IMR-90 (cell line): ENCODE data around the gene SNAP91. TPM values are rescaled to one million over a fixed set of nuclear protein-coding genes. Genes with fewer than 3 reads are reported as not detected.

Source experiments
- ATAC-seq: fragments of 200-7000 bp; cut with Tn5 transposase; 2 replicates; pipeline ENCODE4 v1.9.1; 2020; ENCODE audit warnings: low read depth, mild to moderate bottlenecking, moderate library complexity
- BruUV-seq: library from RNA; stranded (reverse); fragments of 400-500 nt; replicated peaks from 2 replicates; lab custom pipeline; 2021; lab: Mats Ljungman, UMichigan
- CTCF ChIA-PET: fragments of 300-600 bp; formaldehyde crosslinking; extraction: SDS; loops from one replicate; lab custom pipeline; 2021; ENCODE audit warnings: antibody characterized with exemption; lab: Yijun Ruan, JAX
- POLR2A ChIA-PET: fragments of 300-600 bp; sonication (Branson Sonifier 250); formaldehyde crosslinking; loops from one replicate; lab custom pipeline; 2022; ENCODE audit warnings: antibody characterized with exemption; ENCODE audit not compliant: unreplicated experiment; lab: Charles Lee
- DNase-seq: peaks from one replicate; pipeline ENCODE4 v3.0.0; 2013
- H2AFZ ChIP-seq: replicated peaks from 2 replicates; pipeline ENCODE3; 2013; ENCODE audit warnings: low read length, mild to moderate bottlenecking; ENCODE audit not compliant: poor library complexity
- H2AK5ac ChIP-seq: 2 replicates; pipeline ENCODE4 v1.6.1; 2013; ENCODE audit warnings: low read depth, low read length, inconsistent platforms
- H2AK9ac ChIP-seq: replicated peaks from 2 replicates; pipeline ENCODE3; 2013; ENCODE audit warnings: mild to moderate bottlenecking, low read depth, low read length, moderate library complexity; ENCODE audit not compliant: poor library complexity
- H2BK120ac ChIP-seq: 2 replicates; pipeline ENCODE4 v1.6.1; 2013; ENCODE audit warnings: low read depth, low read length, inconsistent platforms
- H2BK15ac ChIP-seq: 3 replicates; pipeline ENCODE4 v1.6.1; 2013; ENCODE audit warnings: low read depth, low read length, inconsistent platforms
- H2BK20ac ChIP-seq: 2 replicates; pipeline ENCODE4 v1.6.1; 2013; ENCODE audit warnings: low read depth, mild to moderate bottlenecking, inconsistent platforms, low read length, moderate library complexity
- H2BK5ac ChIP-seq: 2 replicates; pipeline ENCODE4 v1.6.1; 2013; ENCODE audit warnings: mild to moderate bottlenecking, low read depth, low read length, inconsistent platforms; ENCODE audit not compliant: poor library complexity, severe bottlenecking
- H3K14ac ChIP-seq: replicated peaks from 2 replicates; pipeline ENCODE4 v1.6.1; 2013; ENCODE audit warnings: low read depth, low read length, inconsistent platforms
- H3K18ac ChIP-seq: 2 replicates; pipeline ENCODE4 v1.6.1; 2013; ENCODE audit warnings: low read depth, low read length, control low read depth
- H3K23ac ChIP-seq: 2 replicates; pipeline ENCODE4 v1.6.1; 2013; ENCODE audit warnings: low read depth, low read length, inconsistent platforms
- H3K27ac ChIP-seq: 2 replicates; pipeline ENCODE4 v1.5.1; 2013; ENCODE audit warnings: mild to moderate bottlenecking, control low read depth, low read length; ENCODE audit not compliant: insufficient read depth
- H3K27me3 ChIP-seq: 2 replicates; pipeline ENCODE4 v1.6.1; 2013; ENCODE audit warnings: low read length; ENCODE audit not compliant: control insufficient read depth, insufficient read depth
- H3K36me3 ChIP-seq: 2 replicates; pipeline ENCODE4 v1.6.1; 2013; ENCODE audit warnings: low read length, mixed read lengths; ENCODE audit not compliant: control insufficient read depth, insufficient read depth
- H3K4ac ChIP-seq: 2 replicates; pipeline ENCODE4 v1.6.1; 2013; ENCODE audit warnings: low read depth, low read length, inconsistent platforms
- H3K4me1 ChIP-seq: 2 replicates; pipeline ENCODE4 v1.6.1; 2013; ENCODE audit warnings: low read length, mixed read lengths; ENCODE audit not compliant: control insufficient read depth, insufficient read depth
- H3K4me2 ChIP-seq: 2 replicates; pipeline ENCODE4 v1.6.1; 2013; ENCODE audit warnings: low read depth, mild to moderate bottlenecking, control low read depth, low read length, moderate library complexity
- H3K4me3 ChIP-seq: 2 replicates; pipeline ENCODE4 v1.5.1; 2013; ENCODE audit warnings: low read depth, mild to moderate bottlenecking, control low read depth, low read length, moderate library complexity; ENCODE audit not compliant: insufficient read depth
- H3K56ac ChIP-seq: 2 replicates; pipeline ENCODE4 v1.6.1; 2013; ENCODE audit warnings: low read length, inconsistent platforms; ENCODE audit not compliant: insufficient read depth; ENCODE audit errors: extremely low read depth
- H3K79me1 ChIP-seq, 2 experiments: 2 replicates each; pipeline ENCODE4 v1.6.1; 2013; ENCODE audit warnings: low read length in 2 of 2, inconsistent platforms in 1 of 2, low read depth in 1 of 2
- H3K9ac ChIP-seq: 2 replicates; pipeline ENCODE4 v1.6.1; 2013; ENCODE audit warnings: low read depth, low read length, control low read depth
- H3K9me1 ChIP-seq: 2 replicates; pipeline ENCODE4 v1.6.1; 2013; ENCODE audit warnings: low read length, inconsistent platforms; ENCODE audit not compliant: insufficient read depth
- H3K9me3 ChIP-seq: 2 replicates; pipeline ENCODE4 v1.6.1; 2013; ENCODE audit warnings: low read length; ENCODE audit not compliant: control insufficient read depth, insufficient read depth
- H4K20me1 ChIP-seq: 2 replicates; pipeline ENCODE4 v1.6.1; 2013; ENCODE audit warnings: low read length, inconsistent platforms; ENCODE audit not compliant: insufficient read depth
- H4K5ac ChIP-seq: 2 replicates; pipeline ENCODE4 v1.6.1; 2013; ENCODE audit warnings: mild to moderate bottlenecking, low read depth, low read length, control low read depth
- H4K8ac ChIP-seq, 2 experiments: 2 replicates each; pipeline ENCODE4 v1.6.1; 2013; ENCODE audit warnings: low read depth in 2 of 2, low read length in 2 of 2, control low read depth in 1 of 2, inconsistent platforms in 1 of 2
- H4K91ac ChIP-seq: 2 replicates; pipeline ENCODE4 v1.6.1; 2013; ENCODE audit warnings: low read depth, low read length, inconsistent platforms; ENCODE audit not compliant: insufficient read depth
- CHD1 ChIP-seq: IDR thresholded peaks from 2 replicates; pipeline ENCODE4 v1.6.1; 2012; ENCODE audit warnings: low read depth, low read length, improper control_type of control experiment
- CTCF ChIP-seq: conservative IDR thresholded peaks from 2 replicates; pipeline ENCODE4 v1.5.1; 2012; ENCODE audit warnings: mild to moderate bottlenecking, low read depth, low read length, improper control_type of control experiment
- MAFK ChIP-seq: IDR thresholded peaks from 2 replicates; pipeline ENCODE4 v1.6.1; 2012; ENCODE audit warnings: low read depth, low read length, improper control_type of control experiment
- MAZ ChIP-seq: IDR thresholded peaks from 2 replicates; pipeline ENCODE4 v1.6.1; 2012; ENCODE audit warnings: low read depth, mild to moderate bottlenecking, low read length, improper control_type of control experiment, moderate library complexity, borderline replicate concordance
- RAD21 ChIP-seq: IDR thresholded peaks from 2 replicates; pipeline ENCODE4 v1.6.1; 2012; ENCODE audit warnings: low read length, improper control_type of control experiment
- RFX5 ChIP-seq: IDR thresholded peaks from 2 replicates; pipeline ENCODE4 v1.8.0; 2012; ENCODE audit warnings: low read depth, mild to moderate bottlenecking, low read length, moderate library complexity
- SMC3 ChIP-seq: fragments of 150-350 bp; IDR thresholded peaks from 2 replicates; pipeline ENCODE4 v1.6.1; 2016; ENCODE audit warnings: low read depth, mild to moderate bottlenecking, antibody characterized with exemption, low read length, moderate library complexity
- USF2 ChIP-seq: fragments of 150-350 bp; IDR thresholded peaks from 2 replicates; pipeline ENCODE4 v1.6.1; 2017; ENCODE audit warnings: mild to moderate bottlenecking, antibody characterized with exemption, low read length, low read depth
- WGBS, 2 experiments: methylation state at CpG; one replicate each; pipeline versions ENCODE4 v1.1.5 to v1.1.7; 2013; ENCODE audit warnings: missing lambda C conversion rate in 2 of 2; ENCODE audit not compliant: insufficient read length in 1 of 2; ENCODE audit errors: extremely low coverage in 2 of 2; 5-methylcytosine and 5-hydroxymethylcytosine counted together
- dilution Hi-C: fragments of 300-500 bp; cut with HindIII; formaldehyde crosslinking; loops from one replicate; pipeline ENCODE4 v1.14.3; 2018; ENCODE audit warnings: low sequenced_read_pairs; ENCODE audit not compliant: unreplicated experiment
- in situ Hi-C: fragments of 300-500 bp; cut with MboI; formaldehyde crosslinking; loops from 3 replicates; pipeline ENCODE4 v1.14.3; 2019; ENCODE audit warnings: low sequenced_read_pairs, inconsistent platforms, mixed read lengths
- intact Hi-C: fragments of 100-400 bp; cut with micrococcal nuclease; formaldehyde crosslinking; loops from 2 replicates; pipeline ENCODE4 v1.10.0; 2022
- polyA plus RNA-seq, 3 experiments: library from polyadenylated mRNA; depleted of rRNA; stranded (reverse); fragments of >200 nt; gene quantifications; 2 replicates each; pipeline ENCODE4 v1.2.3, GENCODE V29; 2012; ENCODE audit warnings: low replicate concordance in 1 of 3
- total RNA-seq: library from RNA; depleted of rRNA; stranded (reverse); fragments of >200 nt; gene quantifications from 2 replicates; pipeline ENCODE4 v1.2.3, GENCODE V29; 2012

SNAP91 gene
- total and polyA plus RNA-seq, 2 of the 4 experiments (the other 2 are of a cell fraction) = not detected

GRCh38 chr6:83514866-83515466 is 193.9 kb downstream of the SNAP91 start:
- Histone ChIP-seq H3K36me3 (no peaks in the 10 kb centered on the region), H4K20me1 (no peaks in the 10 kb centered on the region), H3K4me1 (no peaks in the 10 kb centered on the region; the same call in 1 of the 2 replicates), H2AFZ (no peak overlapping the region), H3K9ac (no peak overlapping the region), H2BK20ac (no peak overlapping the region), H3K27me3 (no peaks in the 10 kb centered on the region), H3K23ac (no peak overlapping the region), H3K18ac (no peak overlapping the region), H3K56ac (no peak overlapping the region; the same call in 1 of the 2 replicates), H2BK15ac (no peak overlapping the region; the same call in 2 of the 3 replicates), H2AK5ac (no peak overlapping the region), H2BK5ac (no peak overlapping the region), H3K4ac (no peak overlapping the region), H3K27ac (no peak overlapping the region), H3K9me1 (no peaks in the 10 kb centered on the region), H3K9me3 (no peaks in the 10 kb centered on the region), H4K5ac (no peak overlapping the region), H2BK120ac (no peak overlapping the region), H3K4me2 (no peak overlapping the region), H4K8ac (no peak overlapping the region), H3K4me3 (no peak overlapping the region), H4K91ac (no peak overlapping the region), H3K14ac (no peak overlapping the region), H2AK9ac (no peak overlapping the region), H3K79me1 (no peaks in the 10 kb centered on the region)
- BruUV-seq = no TSS peak
- dilution Hi-C loops = loop anchor here (25.0 kb wide), 2 partner anchors 303 to 453 kb away; partner anchors contain the start of genes DOP1A and UBE3D
- intact Hi-C loops = loop anchor here (5.0 to 10.0 kb wide), 3 partner anchors 83 to 1263 kb away; partner anchors contain the start of genes ME1 and TPBG
- ChIA-PET POLR2A (interaction anchor here (0.7 kb wide), 1 partner anchor 291 kb away, joined by 4 read pairs; no protein-coding TSS in a partner anchor), CTCF (interaction anchor here (1.1 to 7.0 kb wide), 5 partner anchors 9 to 448 kb away, joined by 3 to 74 read pairs (median 47); partner anchors contain the start of genes DOP1A and UBE3D)
- no peak for TF ChIP-seq RFX5
- no peak for TF ChIP-seq CHD1
- TF ChIP-seq MAZ = no peak
- peak; percentile 87 for TF ChIP-seq SMC3
- peak; percentile 96 for TF ChIP-seq CTCF
- TF ChIP-seq USF2 = no peak
- TF ChIP-seq MAFK = no peak
- peak; percentile 93 for TF ChIP-seq RAD21
- DNase-seq (peak; percentile 80), ATAC-seq (0 out of 2 replicates have a peak, but pooled peaks have one; percentile 30)
- in situ Hi-C loops = loop anchor here (5.0 to 25.0 kb wide), 4 partner anchors 98 to 1253 kb away; partner anchors contain the start of genes DOP1A and UBE3D
- WGBS, 2 experiments = no CpG with 5 or more reads among the region's 4 CpGs
